H9 (cell line): ENCODE data around the gene GSTK1. TPM values are rescaled to one million over a fixed set of nuclear protein-coding genes. Genes with fewer than 3 reads are reported as not detected.

Experiments
- DNase-seq: peaks from one replicate; pipeline ENCODE4 v3.0.0-alpha.2; 2017
- H2AFZ ChIP-seq: one replicate; pipeline ENCODE4 v1.6.1; 2013; ENCODE audit warnings: mild to moderate bottlenecking, low read length, control low read depth, moderate library complexity
- H2AK5ac ChIP-seq: 2 replicates; pipeline ENCODE4 v1.6.1; 2013; ENCODE audit warnings: low read length, control low read depth, mixed read lengths; ENCODE audit not compliant: insufficient read length
- H2BK120ac ChIP-seq: one replicate; pipeline ENCODE4 v1.6.1; 2013; ENCODE audit warnings: low read depth, mild to moderate bottlenecking, low read length, control low read depth, inconsistent platforms; ENCODE audit not compliant: poor library complexity, severe bottlenecking
- H2BK12ac ChIP-seq: 2 replicates; pipeline ENCODE4 v1.6.1; 2013; ENCODE audit warnings: low read length, control low read depth, mixed read lengths, low read depth; ENCODE audit not compliant: insufficient read length
- H2BK15ac ChIP-seq: 2 replicates; pipeline ENCODE4 v1.6.1; 2013; ENCODE audit warnings: low read depth, low read length, control low read depth
- H2BK20ac ChIP-seq: one replicate; pipeline ENCODE4 v1.6.1; 2013; ENCODE audit warnings: low read depth, mild to moderate bottlenecking, low read length, control low read depth, inconsistent platforms; ENCODE audit not compliant: poor library complexity, severe bottlenecking
- H2BK5ac ChIP-seq: 2 replicates; pipeline ENCODE4 v1.6.1; 2013; ENCODE audit warnings: low read length, control low read depth, mixed read lengths; ENCODE audit not compliant: insufficient read length
- H3K14ac ChIP-seq: 2 replicates; pipeline ENCODE4 v1.6.1; 2013; ENCODE audit warnings: low read length, control low read depth; ENCODE audit not compliant: insufficient read depth
- H3K18ac ChIP-seq: 2 replicates; pipeline ENCODE4 v1.6.1; 2013; ENCODE audit warnings: low read depth, mild to moderate bottlenecking, mixed read lengths, low read length, control low read depth; ENCODE audit not compliant: insufficient read length
- H3K23ac ChIP-seq: 2 replicates; pipeline ENCODE4 v1.6.1; 2013; ENCODE audit warnings: low read length, control low read depth, mixed read lengths, low read depth; ENCODE audit not compliant: insufficient read length
- H3K23me2 ChIP-seq: 2 replicates; pipeline ENCODE4 v1.6.1; 2013; ENCODE audit warnings: low read depth, mild to moderate bottlenecking, mixed read lengths, low read length, control low read depth; ENCODE audit not compliant: insufficient read length, poor library complexity, severe bottlenecking
- H3K27ac ChIP-seq: 2 replicates; pipeline ENCODE4 v1.5.1; 2013; ENCODE audit warnings: low read length, control low read depth, mixed read lengths, low read depth; ENCODE audit not compliant: insufficient read length
- H3K27me3 ChIP-seq: 2 replicates; pipeline ENCODE4 v1.6.1; 2013; ENCODE audit warnings: low read length, control low read depth, inconsistent platforms; ENCODE audit not compliant: insufficient read depth
- H3K4ac ChIP-seq: 2 replicates; pipeline ENCODE4 v1.6.1; 2013; ENCODE audit warnings: low read depth, mild to moderate bottlenecking, control low read depth, inconsistent platforms, low read length, moderate library complexity
- H3K4me1 ChIP-seq: 2 replicates; pipeline ENCODE4 v1.6.1; 2013; ENCODE audit warnings: low read length, control low read depth, inconsistent platforms; ENCODE audit not compliant: insufficient read depth
- H3K4me2 ChIP-seq: 2 replicates; pipeline ENCODE4 v1.6.1; 2013; ENCODE audit warnings: low read length, control low read depth, mixed read lengths; ENCODE audit not compliant: insufficient read length, insufficient read depth
- H3K56ac ChIP-seq: 2 replicates; pipeline ENCODE4 v1.6.1; 2013; ENCODE audit warnings: low read depth, mild to moderate bottlenecking, mixed read lengths, low read length, control low read depth; ENCODE audit not compliant: insufficient read length
- H3K79me1 ChIP-seq: 2 replicates; pipeline ENCODE4 v1.6.1; 2013; ENCODE audit warnings: low read depth, mild to moderate bottlenecking, moderate library complexity, low read length, control low read depth, inconsistent platforms; ENCODE audit not compliant: insufficient read depth, poor library complexity, severe bottlenecking
- H3K79me2 ChIP-seq: 2 replicates; pipeline ENCODE4 v1.6.1; 2013; ENCODE audit warnings: low read length, control low read depth, inconsistent platforms; ENCODE audit not compliant: insufficient read depth
- H3K9ac ChIP-seq: 2 replicates; pipeline ENCODE4 v1.6.1; 2013; ENCODE audit warnings: low read length, control low read depth, mixed read lengths; ENCODE audit not compliant: insufficient read length; ENCODE audit errors: extremely low read depth
- H3K9me3 ChIP-seq: one replicate; pipeline ENCODE4 v1.6.1; 2013; ENCODE audit warnings: low read depth, low read length, inconsistent platforms; ENCODE audit not compliant: control insufficient read depth
- H3T11ph ChIP-seq: one replicate; pipeline ENCODE4 v1.6.1; 2013; ENCODE audit warnings: mild to moderate bottlenecking, low read length, control low read depth, inconsistent platforms
- H4K20me1 ChIP-seq: one replicate; pipeline ENCODE4 v1.6.1; 2013; ENCODE audit not compliant: control insufficient read depth, insufficient read length, insufficient read depth
- H4K5ac ChIP-seq: 2 replicates; pipeline ENCODE4 v1.6.1; 2013; ENCODE audit warnings: low read depth, mild to moderate bottlenecking, mixed read lengths, low read length, control low read depth; ENCODE audit not compliant: insufficient read length
- H4K8ac ChIP-seq: replicated peaks from 2 replicates; pipeline ENCODE4 v1.6.1; 2013; ENCODE audit warnings: low read length, control low read depth, mixed read lengths, low read depth; ENCODE audit not compliant: insufficient read length
- H4K91ac ChIP-seq: 2 replicates; pipeline ENCODE4 v1.6.1; 2013; ENCODE audit warnings: low read depth, mild to moderate bottlenecking, moderate library complexity, mixed read lengths, low read length, control low read depth; ENCODE audit not compliant: insufficient read length
- H3K27ac Mint-ChIP-seq, 3 experiments: 2 replicates in 2 of 3; 3 replicates in 1 of 3; pipeline ENCODE4 v1.8.0; 2020 to 2021; ENCODE audit warnings: mixed read lengths in 3 of 3, mild to moderate bottlenecking in 1 of 3, moderate library complexity in 1 of 3
- H3K27me3 Mint-ChIP-seq: 2 replicates; pipeline ENCODE4 v1.8.0; 2021; ENCODE audit warnings: low read depth, mild to moderate bottlenecking, moderate library complexity, mixed read lengths
- H3K36me3 Mint-ChIP-seq, 3 experiments: 2 replicates in 2 of 3; 3 replicates in 1 of 3; pipeline ENCODE4 v1.8.0; 2020 to 2021; ENCODE audit warnings: low read depth in 3 of 3, mixed read lengths in 3 of 3; ENCODE audit not compliant: insufficient read depth in 1 of 3
- H3K4me1 Mint-ChIP-seq, 2 experiments: 2 replicates each; pipeline ENCODE4 v1.8.0; 2020; ENCODE audit warnings: mixed read lengths in 2 of 2
- H3K4me3 Mint-ChIP-seq, 2 experiments: 2 replicates in 1 of 2; 3 replicates in 1 of 2; pipeline ENCODE4 v1.8.0; 2020 to 2021; ENCODE audit warnings: mild to moderate bottlenecking in 2 of 2, mixed read lengths in 2 of 2, moderate library complexity in 1 of 2
- H3K9me3 Mint-ChIP-seq, 2 experiments: 2 replicates in 1 of 2; 3 replicates in 1 of 2; pipeline ENCODE4 v1.8.0; 2020; ENCODE audit warnings: mild to moderate bottlenecking in 2 of 2, mixed read lengths in 2 of 2, moderate library complexity in 1 of 2
- CTCF ChIP-seq: fragments of 200-600 bp; sonication (generic); conservative IDR thresholded peaks from 3 replicates; pipeline ENCODE4 v1.8.0; 2021; ENCODE audit warnings: antibody characterized with exemption, mild to moderate bottlenecking
- WGBS: extraction: QIAGEN DNeasy Blood & Tissue Kit; methylation state at CpG from one replicate; pipeline ENCODE4 v1.1.7; 2013; ENCODE audit warnings: missing lambda C conversion rate, low lambda C conversion rate, mixed read lengths; ENCODE audit not compliant: insufficient read length; ENCODE audit errors: extremely low coverage; 5-methylcytosine and 5-hydroxymethylcytosine counted together
- total RNA-seq: library from RNA; stranded (reverse); gene quantifications from 2 replicates; pipeline ENCODE4 v1.2.1, GENCODE V29; 2021

Gene GSTK1
- total RNA-seq, 1 experiment from 2014 or later: 36.1 TPM

- Histone ChIP-seq H4K8ac (no peak within 1 kb of the TSS), H2BK12ac (no peak within 1 kb of the TSS), H3K14ac (no peak within 1 kb of the TSS; the same call in 1 of the 2 replicates), H2AK5ac (no peak within 1 kb of the TSS), H3K18ac (no peak within 1 kb of the TSS), H3K4me2 (no peak within 1 kb of the TSS), H3K4me1 (no peaks in the 10 kb centered on the region), H2BK15ac (no peak within 1 kb of the TSS), H3T11ph (no peak within 1 kb of the TSS), H3K79me1 (no peaks in the 10 kb centered on the region), H4K91ac (no peak within 1 kb of the TSS), H3K27me3 (no peaks in the 10 kb centered on the region), H3K56ac (no peak within 1 kb of the TSS), H3K27ac (no peak within 1 kb of the TSS), H3K79me2 (no peaks in the 10 kb centered on the region), H3K23me2 (no peaks in the 10 kb centered on the region), H3K4ac (no peak within 1 kb of the TSS), H2BK120ac (no peak within 1 kb of the TSS), H4K5ac (no peak within 1 kb of the TSS), H3K9ac (no peak within 1 kb of the TSS), H3K9me3 (no peaks in the 10 kb centered on the region), H2AFZ (no peak within 1 kb of the TSS), H4K20me1 (no peaks in the 10 kb centered on the region), H2BK5ac (no peak within 1 kb of the TSS), H3K23ac (no peak within 1 kb of the TSS), H2BK20ac (no peak within 1 kb of the TSS)
- no peak for DNase-seq
- no peak for TF ChIP-seq CTCF
- Mint-ChIP-seq H3K27me3 (peaks cover 4% of the 10 kb centered on the region), H3K36me3 (no peaks in the 10 kb centered on the region), H3K4me1 (peaks cover 0 to 11% of the 10 kb centered on the region in 2 experiments; a peak in 2 of 4 replicates), H3K4me3 (no peak within 1 kb of the TSS; a peak in 1 of 5 replicates), H3K27ac (peak within 1 kb of the TSS in 1 of 3 experiments; percentile 90; a peak in 1 of 7 replicates), H3K9me3 (no peaks in the 10 kb centered on the region)
- no CpG with 5 or more reads among the region's 5 CpGs for WGBS
These were observed 52.5 kb downstream of the GSTK1 start, which contains the start of gene CLCN1 for GRCh38 chr7:143315776-143316175. CLCN1 (plus strand) TSS chr7:143316111; CDS start chr7:143316213, 102 bp downstream.
